IPS DF 6.9 (cell line): ENCODE results near the gene SERPINA4.
"Not testable (repeated sequence)": the region's sequence is repeated elsewhere in the genome, so short reads cannot be mapped to it uniquely, and the experiment has no call there.

Source experiments
- DNase-seq: peaks from one replicate; pipeline ENCODE4 v3.0.0-alpha.2; 2013; ENCODE audit warnings: low read depth, low spot score
- H3K27ac ChIP-seq: one replicate; pipeline ENCODE4 v1.5.1; 2013; ENCODE audit warnings: low read length, control low read depth
- H3K27me3 ChIP-seq: 2 replicates; pipeline ENCODE4 v1.6.1; 2013; ENCODE audit warnings: mild to moderate bottlenecking, low read length; ENCODE audit not compliant: control insufficient read depth, insufficient read depth
- H3K36me3 ChIP-seq: 2 replicates; pipeline ENCODE4 v1.6.1; 2013; ENCODE audit warnings: low read length; ENCODE audit not compliant: control insufficient read depth, insufficient read depth
- H3K4me1 ChIP-seq: 2 replicates; pipeline ENCODE4 v1.6.1; 2013; ENCODE audit warnings: low read length; ENCODE audit not compliant: control insufficient read depth, insufficient read depth
- H3K4me3 ChIP-seq: 2 replicates; pipeline ENCODE4 v1.5.1; 2013; ENCODE audit warnings: mild to moderate bottlenecking, low read length
- H3K9me3 ChIP-seq: 2 replicates; pipeline ENCODE4 v1.6.1; 2013; ENCODE audit warnings: low read length, inconsistent platforms; ENCODE audit not compliant: control insufficient read depth, insufficient read depth
- WGBS: extraction: QIAGEN DNeasy Blood & Tissue Kit; methylation state at CpG from one replicate; pipeline ENCODE4 v1.1.7; 2013; ENCODE audit warnings: mixed read lengths, missing lambda C conversion rate; ENCODE audit not compliant: insufficient read length, insufficient coverage; 5-methylcytosine and 5-hydroxymethylcytosine counted together

SERPINA4 gene

DNA sequence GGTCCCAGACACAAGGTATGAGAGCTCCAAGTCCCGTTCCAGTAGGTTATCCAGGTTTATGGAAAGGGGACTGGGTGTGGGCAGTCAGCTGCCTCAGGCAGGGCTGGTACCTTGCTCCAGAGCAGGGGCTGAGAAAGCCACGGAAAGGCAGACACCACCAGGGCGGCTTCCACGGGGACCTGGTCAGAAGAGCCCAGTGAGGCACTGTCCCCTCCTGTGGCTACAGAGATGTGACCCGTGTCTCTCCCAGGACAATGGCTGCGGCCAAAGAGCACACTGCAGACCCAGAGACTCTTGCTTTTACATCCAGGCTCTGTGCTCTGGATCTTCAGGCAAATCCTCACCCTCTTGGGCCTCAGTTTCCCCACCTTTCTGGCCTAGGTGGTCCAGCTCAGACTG, 8.8 kb downstream of the SERPINA4 start:
- Histone ChIP-seq H3K9me3 (no peaks in the 10 kb centered on the region), H3K4me3 (no peak overlapping the region), H3K27me3 (no peaks in the 10 kb centered on the region), H3K27ac (no peak overlapping the region), H3K4me1 (no peaks in the 10 kb centered on the region), H3K36me3 (no peaks in the 10 kb centered on the region)
- no CpG with 5 or more reads among the region's 6 CpGs for WGBS
- no peak for DNase-seq

DNA sequence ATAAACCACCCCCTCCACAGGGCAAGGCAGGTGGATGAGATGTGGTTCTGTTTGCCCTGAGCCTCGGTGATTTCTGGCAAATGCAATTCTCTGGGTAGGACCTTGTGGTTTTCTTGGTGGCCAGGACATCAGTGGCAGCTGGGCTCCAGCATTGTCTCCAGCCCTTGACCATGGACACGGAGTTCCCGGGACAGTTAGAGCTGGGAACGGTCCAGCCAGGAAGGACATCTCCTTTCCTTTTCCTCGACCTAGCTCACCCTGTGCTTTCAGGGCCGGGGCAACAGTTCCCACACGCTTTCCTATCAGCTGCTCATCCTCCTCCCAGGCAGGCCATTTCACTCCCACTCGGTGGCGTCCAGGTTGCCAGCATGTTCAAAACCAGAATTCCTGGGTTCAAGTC, 9.2 kb downstream of the SERPINA4 start:
- no peaks in the 10 kb centered on the region for H3K4me1 ChIP-seq
- DNase-seq = no peak
- no peaks in the 10 kb centered on the region for H3K9me3 ChIP-seq
- no peak overlapping the region for H3K4me3 ChIP-seq
- H3K36me3 ChIP-seq = no peaks in the 10 kb centered on the region
- H3K27ac ChIP-seq = no peak overlapping the region
- no CpG with 5 or more reads among the region's 9 CpGs for WGBS
- H3K27me3 ChIP-seq = no peaks in the 10 kb centered on the region

DNA sequence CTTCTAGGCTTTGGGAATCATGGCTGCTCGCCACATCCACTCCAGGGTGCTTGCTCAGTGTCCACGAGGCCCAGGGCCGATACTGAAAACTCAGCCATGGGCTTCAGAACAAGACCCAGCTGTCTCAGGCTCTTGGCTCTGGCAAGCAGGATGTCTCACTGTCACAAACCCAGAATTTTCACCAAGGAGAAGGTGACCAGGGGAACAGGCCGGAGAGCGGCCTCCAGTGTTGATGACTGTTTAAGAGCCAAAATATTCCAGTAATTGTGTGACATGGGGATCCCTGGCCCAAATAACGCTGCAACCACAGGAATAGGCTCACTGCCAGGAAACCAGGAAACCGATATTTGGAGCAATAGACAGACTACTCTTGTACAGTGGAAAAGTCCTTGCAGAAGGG, 10.2 kb downstream of the SERPINA4 start:
- Histone ChIP-seq H3K27ac (no peak overlapping the region), H3K9me3 (no peaks in the 10 kb centered on the region), H3K36me3 (no peaks in the 10 kb centered on the region), H3K4me3 (no peak overlapping the region), H3K4me1 (no peaks in the 10 kb centered on the region), H3K27me3 (no peaks in the 10 kb centered on the region)
- WGBS = no CpG with 5 or more reads among the region's 7 CpGs
- no peak for DNase-seq

DNA sequence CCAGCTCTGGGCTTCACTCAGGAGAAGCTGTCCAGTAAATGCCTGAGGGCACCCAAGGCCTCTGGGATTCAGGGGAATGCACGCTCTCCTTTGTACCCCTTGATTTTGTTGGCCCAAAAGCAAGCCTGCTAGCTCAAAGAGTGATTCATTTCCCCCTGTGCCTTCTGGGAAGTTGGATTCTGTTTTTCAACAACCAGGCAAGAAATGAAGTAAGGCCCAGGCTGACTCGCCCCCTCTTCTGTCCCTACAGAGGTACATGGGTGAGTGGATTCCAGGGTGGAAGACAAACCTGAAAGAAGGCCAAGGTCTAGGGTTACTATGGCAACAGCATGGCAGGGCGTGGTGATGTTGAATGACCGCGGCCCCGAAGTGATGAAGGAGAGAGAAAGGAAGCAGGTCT, 10.7 kb downstream of the SERPINA4 start:
- no peak for DNase-seq
- Histone ChIP-seq H3K4me1 (no peaks in the 10 kb centered on the region), H3K4me3 (no peak overlapping the region), H3K27ac (no peak overlapping the region), H3K9me3 (no peaks in the 10 kb centered on the region), H3K36me3 (no peaks in the 10 kb centered on the region), H3K27me3 (no peaks in the 10 kb centered on the region)
- WGBS = no CpG with 5 or more reads among the region's 6 CpGs

DNA sequence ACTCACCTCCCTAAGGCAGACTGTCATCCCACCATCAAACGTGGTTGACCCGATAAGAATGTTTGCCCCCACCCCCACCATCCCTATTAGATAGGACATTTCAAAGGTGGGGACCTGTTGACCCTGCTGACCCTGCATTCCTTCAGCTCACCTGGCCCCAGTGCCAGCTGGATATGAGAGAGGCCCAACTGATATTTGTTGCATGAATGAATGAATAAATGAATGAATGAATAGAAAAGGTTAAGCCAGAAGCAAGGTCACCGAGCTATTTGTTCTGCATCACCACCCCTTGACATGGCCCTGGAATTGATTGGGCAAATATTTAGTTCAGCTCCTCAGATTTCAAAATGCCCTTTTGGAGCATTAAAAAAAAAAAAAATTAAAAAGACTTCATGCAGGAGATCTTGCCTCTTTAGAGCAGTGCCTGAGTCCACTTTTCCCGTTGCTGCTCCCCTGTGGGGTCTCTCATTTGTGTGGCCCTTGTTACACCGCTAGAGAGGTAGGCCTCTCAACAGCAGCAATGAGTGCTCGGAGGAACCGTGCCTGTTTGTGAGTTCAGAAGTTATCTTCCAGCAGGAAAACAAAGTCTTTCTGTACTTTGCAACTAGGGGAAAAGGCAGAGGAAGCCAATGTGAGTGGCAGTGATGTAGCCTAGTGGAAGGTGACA, 11.5 kb downstream of the SERPINA4 start:
- WGBS = no CpG with 5 or more reads among the region's 7 CpGs
- H3K4me3 ChIP-seq = no peak overlapping the region
- H3K9me3 ChIP-seq = no peaks in the 10 kb centered on the region
- no peaks in the 10 kb centered on the region for H3K27me3 ChIP-seq
- H3K27ac ChIP-seq = no peak overlapping the region
- H3K36me3 ChIP-seq = no peaks in the 10 kb centered on the region
- DNase-seq = no peak
- no peaks in the 10 kb centered on the region for H3K4me1 ChIP-seq

DNA sequence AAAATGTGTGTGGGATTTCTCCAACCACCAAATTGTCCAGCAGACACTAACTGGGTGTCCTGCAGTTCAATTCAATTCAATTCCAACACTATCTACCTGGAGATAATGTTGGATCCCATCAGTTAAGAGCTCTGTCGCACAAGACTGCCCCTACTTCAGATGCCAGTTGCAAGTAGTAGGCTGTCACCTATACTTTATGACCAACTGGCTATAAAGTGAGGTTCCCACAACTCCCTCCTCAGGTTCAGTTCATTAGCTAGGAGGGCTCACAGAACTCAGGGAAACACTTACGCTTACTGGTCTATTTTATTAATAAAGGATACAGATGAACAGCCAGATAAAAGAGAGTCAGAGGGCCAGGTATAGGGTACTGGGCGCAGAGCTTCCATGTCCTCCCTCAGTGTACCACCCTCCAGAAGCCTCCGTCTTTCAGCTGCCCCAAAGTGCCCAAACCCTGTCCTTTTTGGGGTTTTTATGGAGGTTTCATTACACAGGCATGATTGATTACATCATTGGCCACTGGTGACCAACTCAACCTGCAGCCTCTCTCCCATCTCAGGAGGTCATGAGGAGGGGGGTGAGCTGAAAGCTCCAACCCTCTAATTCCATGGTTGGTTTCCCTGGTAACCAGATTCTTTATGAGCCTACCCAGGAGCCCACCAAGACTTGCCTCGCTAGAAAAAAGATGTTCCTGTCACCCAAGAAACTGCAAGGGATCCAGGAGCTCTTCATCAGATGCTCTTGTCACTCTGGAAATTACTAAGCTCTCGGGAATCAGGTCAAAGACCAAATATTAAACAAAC, 12.4 kb downstream of the SERPINA4 start:
- Histone ChIP-seq H3K4me1 (no peaks in the 10 kb centered on the region), H3K27me3 (no peaks in the 10 kb centered on the region), H3K36me3 (no peaks in the 10 kb centered on the region), H3K4me3 (no peak overlapping the region), H3K27ac (no peak overlapping the region), H3K9me3 (no peaks in the 10 kb centered on the region)
- no CpG with 5 or more reads among the region's 6 CpGs for whole genome bisulfite sequencing
- no peak for DNase-seq

DNA sequence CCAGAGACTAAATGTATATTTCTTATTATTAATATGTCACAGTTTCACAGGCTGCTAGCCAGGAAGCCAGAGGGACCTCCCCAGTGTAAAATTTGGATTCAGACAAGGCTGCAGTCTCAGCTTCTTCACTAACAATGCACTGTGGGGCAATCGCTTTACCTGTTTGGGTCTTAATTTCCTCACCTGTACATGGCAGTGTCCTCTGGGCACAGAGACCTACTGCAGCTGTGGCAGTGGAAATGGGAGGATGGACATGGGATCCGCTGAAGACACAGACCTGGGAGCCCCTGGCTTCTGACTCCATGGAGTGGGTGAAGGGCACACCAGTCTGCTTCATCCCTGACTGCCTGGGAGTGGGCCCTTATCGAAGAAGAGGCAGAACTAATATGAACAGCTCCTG, 13.1 kb downstream of the SERPINA4 start:
- Histone ChIP-seq H3K4me1 (no peaks in the 10 kb centered on the region), H3K9me3 (no peaks in the 10 kb centered on the region), H3K27me3 (no peaks in the 10 kb centered on the region), H3K4me3 (no peak overlapping the region), H3K36me3 (no peaks in the 10 kb centered on the region), H3K27ac (no peak overlapping the region)
- no peak for DNase-seq
- no CpG with 5 or more reads among the region's 3 CpGs for WGBS

DNA sequence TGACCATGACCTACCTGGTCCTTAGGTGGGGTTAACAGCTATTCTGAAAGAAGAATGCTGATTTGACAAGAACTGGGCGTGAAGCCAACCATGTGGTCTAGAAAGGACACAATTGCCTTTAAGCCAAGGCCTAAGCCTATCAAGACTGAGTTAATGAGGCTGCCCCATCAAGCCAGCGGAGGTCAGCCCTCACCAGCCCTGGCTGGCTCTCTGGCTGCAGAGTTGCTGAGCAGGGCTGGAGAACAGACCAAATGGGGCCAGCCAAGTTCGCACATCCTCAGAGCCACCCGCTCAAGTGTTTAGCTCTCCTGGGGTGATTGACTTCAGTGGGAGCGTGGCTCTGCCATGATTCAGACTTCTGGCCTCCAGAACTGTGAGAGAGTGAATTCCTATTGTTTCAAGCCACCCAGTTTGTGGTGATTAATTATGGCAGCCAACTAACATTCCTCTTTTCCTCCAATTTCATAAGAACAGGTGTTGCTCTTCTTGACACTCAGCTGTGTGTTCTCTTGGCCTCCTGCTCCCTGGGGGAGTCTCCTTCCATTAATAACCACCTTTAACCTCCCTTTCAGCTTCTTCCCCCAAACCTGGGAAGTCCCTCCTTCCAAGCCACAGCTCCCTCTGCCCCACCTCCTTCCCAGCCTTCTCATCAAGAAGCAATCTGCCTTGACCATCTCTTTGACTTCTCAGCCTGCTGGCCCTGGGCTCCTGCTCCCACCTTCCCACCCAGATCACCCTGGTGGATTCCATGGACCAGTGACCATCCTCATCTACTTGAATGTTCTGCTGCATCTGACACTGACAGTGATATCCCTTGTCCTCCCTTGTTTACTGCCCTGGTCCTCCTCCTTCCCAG, 14.7 kb downstream of the SERPINA4 start:
- H3K4me1 ChIP-seq = no peaks in the 10 kb centered on the region
- no peaks in the 10 kb centered on the region for H3K9me3 ChIP-seq
- WGBS = no CpG with 5 or more reads among the region's 5 CpGs
- H3K27ac ChIP-seq = no peak overlapping the region
- H3K4me3 ChIP-seq = no peak overlapping the region
- no peaks in the 10 kb centered on the region for H3K27me3 ChIP-seq
- no peaks in the 10 kb centered on the region for H3K36me3 ChIP-seq
- no peak for DNase-seq

DNA sequence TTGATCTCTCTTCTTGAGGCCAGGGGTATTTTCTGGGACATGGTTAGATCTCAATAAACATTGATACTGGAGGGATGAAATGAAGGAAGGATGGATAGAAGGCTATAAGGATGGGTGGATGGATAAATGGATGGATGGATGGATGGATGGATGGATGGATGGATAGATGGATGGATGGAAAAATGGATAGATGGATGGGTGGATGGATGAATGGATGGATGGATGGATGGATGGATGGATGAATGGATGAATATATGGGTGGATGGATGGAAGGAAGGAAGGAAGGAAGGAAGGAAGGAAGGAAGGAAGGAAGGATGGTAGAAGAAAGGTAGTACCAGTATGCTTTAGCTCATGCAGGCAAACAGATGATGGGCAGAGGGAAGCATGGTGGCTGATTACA, 16.2 kb downstream of the SERPINA4 start:
- H3K27ac ChIP-seq, DNase-seq, H3K4me1 ChIP-seq, H3K4me3 ChIP-seq, H3K27me3 ChIP-seq, H3K36me3 ChIP-seq, H3K9me3 ChIP-seq: not testable (repeated sequence)

DNA sequence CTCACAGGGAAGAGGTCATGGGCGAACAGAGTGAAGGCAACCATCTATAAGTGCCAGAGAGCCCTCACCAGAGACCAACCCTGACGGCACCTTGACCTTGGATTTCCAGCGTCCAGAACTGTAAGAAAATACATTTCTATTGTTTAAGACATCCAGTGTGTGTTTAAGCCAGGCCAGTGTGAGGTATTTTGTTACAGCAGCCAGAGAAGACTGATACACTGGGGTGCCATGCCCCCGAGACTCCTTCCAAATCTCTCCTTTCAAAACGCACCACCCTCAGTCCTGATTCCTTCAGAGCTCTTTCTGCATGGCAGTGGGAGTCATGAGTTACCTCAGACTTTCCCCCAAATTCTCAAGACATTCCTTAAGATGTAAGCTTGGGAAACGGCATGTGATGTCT, 17.5 kb downstream of the SERPINA4 start:
- no peaks in the 10 kb centered on the region for H3K36me3 ChIP-seq
- no peak overlapping the region for H3K4me3 ChIP-seq
- no peaks in the 10 kb centered on the region; the same call in 1 of the 2 replicates for H3K9me3 ChIP-seq
- no peaks in the 10 kb centered on the region for H3K27me3 ChIP-seq
- no peaks in the 10 kb centered on the region for H3K4me1 ChIP-seq
- WGBS = no CpG with 5 or more reads among the region's 6 CpGs
- no peak overlapping the region for H3K27ac ChIP-seq
- DNase-seq = no peak
